H9 (cell line): ENCODE results near the gene KMT5B. TPM values are rescaled to one million over a fixed set of nuclear protein-coding genes. Genes with fewer than 3 reads are reported as not detected.

Source experiments
- DNase-seq: peaks from one replicate; pipeline ENCODE4 v3.0.0-alpha.2; 2017
- H2AFZ ChIP-seq: one replicate; pipeline ENCODE4 v1.6.1; 2013; ENCODE audit warnings: mild to moderate bottlenecking, low read length, control low read depth, moderate library complexity
- H2AK5ac ChIP-seq: 2 replicates; pipeline ENCODE4 v1.6.1; 2013; ENCODE audit warnings: low read length, control low read depth, mixed read lengths; ENCODE audit not compliant: insufficient read length
- H2BK120ac ChIP-seq: one replicate; pipeline ENCODE4 v1.6.1; 2013; ENCODE audit warnings: low read depth, mild to moderate bottlenecking, low read length, control low read depth, inconsistent platforms; ENCODE audit not compliant: poor library complexity, severe bottlenecking
- H2BK12ac ChIP-seq: 2 replicates; pipeline ENCODE4 v1.6.1; 2013; ENCODE audit warnings: low read length, control low read depth, mixed read lengths, low read depth; ENCODE audit not compliant: insufficient read length
- H2BK15ac ChIP-seq: 2 replicates; pipeline ENCODE4 v1.6.1; 2013; ENCODE audit warnings: low read depth, low read length, control low read depth
- H2BK20ac ChIP-seq: one replicate; pipeline ENCODE4 v1.6.1; 2013; ENCODE audit warnings: low read depth, mild to moderate bottlenecking, low read length, control low read depth, inconsistent platforms; ENCODE audit not compliant: poor library complexity, severe bottlenecking
- H2BK5ac ChIP-seq: 2 replicates; pipeline ENCODE4 v1.6.1; 2013; ENCODE audit warnings: low read length, control low read depth, mixed read lengths; ENCODE audit not compliant: insufficient read length
- H3K14ac ChIP-seq: 2 replicates; pipeline ENCODE4 v1.6.1; 2013; ENCODE audit warnings: low read length, control low read depth; ENCODE audit not compliant: insufficient read depth
- H3K18ac ChIP-seq: 2 replicates; pipeline ENCODE4 v1.6.1; 2013; ENCODE audit warnings: low read depth, mild to moderate bottlenecking, mixed read lengths, low read length, control low read depth; ENCODE audit not compliant: insufficient read length
- H3K23ac ChIP-seq: 2 replicates; pipeline ENCODE4 v1.6.1; 2013; ENCODE audit warnings: low read length, control low read depth, mixed read lengths, low read depth; ENCODE audit not compliant: insufficient read length
- H3K23me2 ChIP-seq: 2 replicates; pipeline ENCODE4 v1.6.1; 2013; ENCODE audit warnings: low read depth, mild to moderate bottlenecking, mixed read lengths, low read length, control low read depth; ENCODE audit not compliant: insufficient read length, poor library complexity, severe bottlenecking
- H3K27ac ChIP-seq: 2 replicates; pipeline ENCODE4 v1.5.1; 2013; ENCODE audit warnings: low read length, control low read depth, mixed read lengths, low read depth; ENCODE audit not compliant: insufficient read length
- H3K27me3 ChIP-seq: 2 replicates; pipeline ENCODE4 v1.6.1; 2013; ENCODE audit warnings: low read length, control low read depth, inconsistent platforms; ENCODE audit not compliant: insufficient read depth
- H3K4ac ChIP-seq: 2 replicates; pipeline ENCODE4 v1.6.1; 2013; ENCODE audit warnings: low read depth, mild to moderate bottlenecking, control low read depth, inconsistent platforms, low read length, moderate library complexity
- H3K4me1 ChIP-seq: 2 replicates; pipeline ENCODE4 v1.6.1; 2013; ENCODE audit warnings: low read length, control low read depth, inconsistent platforms; ENCODE audit not compliant: insufficient read depth
- H3K4me2 ChIP-seq: 2 replicates; pipeline ENCODE4 v1.6.1; 2013; ENCODE audit warnings: low read length, control low read depth, mixed read lengths; ENCODE audit not compliant: insufficient read length, insufficient read depth
- H3K56ac ChIP-seq: 2 replicates; pipeline ENCODE4 v1.6.1; 2013; ENCODE audit warnings: low read depth, mild to moderate bottlenecking, mixed read lengths, low read length, control low read depth; ENCODE audit not compliant: insufficient read length
- H3K79me1 ChIP-seq: 2 replicates; pipeline ENCODE4 v1.6.1; 2013; ENCODE audit warnings: low read depth, mild to moderate bottlenecking, moderate library complexity, low read length, control low read depth, inconsistent platforms; ENCODE audit not compliant: insufficient read depth, poor library complexity, severe bottlenecking
- H3K79me2 ChIP-seq: 2 replicates; pipeline ENCODE4 v1.6.1; 2013; ENCODE audit warnings: low read length, control low read depth, inconsistent platforms; ENCODE audit not compliant: insufficient read depth
- H3K9ac ChIP-seq: 2 replicates; pipeline ENCODE4 v1.6.1; 2013; ENCODE audit warnings: low read length, control low read depth, mixed read lengths; ENCODE audit not compliant: insufficient read length; ENCODE audit errors: extremely low read depth
- H3K9me3 ChIP-seq: one replicate; pipeline ENCODE4 v1.6.1; 2013; ENCODE audit warnings: low read depth, low read length, inconsistent platforms; ENCODE audit not compliant: control insufficient read depth
- H3T11ph ChIP-seq: one replicate; pipeline ENCODE4 v1.6.1; 2013; ENCODE audit warnings: mild to moderate bottlenecking, low read length, control low read depth, inconsistent platforms
- H4K20me1 ChIP-seq: one replicate; pipeline ENCODE4 v1.6.1; 2013; ENCODE audit not compliant: control insufficient read depth, insufficient read length, insufficient read depth
- H4K5ac ChIP-seq: 2 replicates; pipeline ENCODE4 v1.6.1; 2013; ENCODE audit warnings: low read depth, mild to moderate bottlenecking, mixed read lengths, low read length, control low read depth; ENCODE audit not compliant: insufficient read length
- H4K8ac ChIP-seq: replicated peaks from 2 replicates; pipeline ENCODE4 v1.6.1; 2013; ENCODE audit warnings: low read length, control low read depth, mixed read lengths, low read depth; ENCODE audit not compliant: insufficient read length
- H4K91ac ChIP-seq: 2 replicates; pipeline ENCODE4 v1.6.1; 2013; ENCODE audit warnings: low read depth, mild to moderate bottlenecking, moderate library complexity, mixed read lengths, low read length, control low read depth; ENCODE audit not compliant: insufficient read length
- H3K27ac Mint-ChIP-seq, 3 experiments: 2 replicates in 2 of 3; 3 replicates in 1 of 3; pipeline ENCODE4 v1.8.0; 2020 to 2021; ENCODE audit warnings: mixed read lengths in 3 of 3, mild to moderate bottlenecking in 1 of 3, moderate library complexity in 1 of 3
- H3K27me3 Mint-ChIP-seq: 2 replicates; pipeline ENCODE4 v1.8.0; 2021; ENCODE audit warnings: low read depth, mild to moderate bottlenecking, moderate library complexity, mixed read lengths
- H3K36me3 Mint-ChIP-seq, 3 experiments: 2 replicates in 2 of 3; 3 replicates in 1 of 3; pipeline ENCODE4 v1.8.0; 2020 to 2021; ENCODE audit warnings: low read depth in 3 of 3, mixed read lengths in 3 of 3; ENCODE audit not compliant: insufficient read depth in 1 of 3
- H3K4me1 Mint-ChIP-seq, 2 experiments: 2 replicates each; pipeline ENCODE4 v1.8.0; 2020; ENCODE audit warnings: mixed read lengths in 2 of 2
- H3K4me3 Mint-ChIP-seq, 2 experiments: 2 replicates in 1 of 2; 3 replicates in 1 of 2; pipeline ENCODE4 v1.8.0; 2020 to 2021; ENCODE audit warnings: mild to moderate bottlenecking in 2 of 2, mixed read lengths in 2 of 2, moderate library complexity in 1 of 2
- H3K9me3 Mint-ChIP-seq, 2 experiments: 2 replicates in 1 of 2; 3 replicates in 1 of 2; pipeline ENCODE4 v1.8.0; 2020; ENCODE audit warnings: mild to moderate bottlenecking in 2 of 2, mixed read lengths in 2 of 2, moderate library complexity in 1 of 2
- WGBS: extraction: QIAGEN DNeasy Blood & Tissue Kit; methylation state at CpG from one replicate; pipeline ENCODE4 v1.1.7; 2013; ENCODE audit warnings: missing lambda C conversion rate, low lambda C conversion rate, mixed read lengths; ENCODE audit not compliant: insufficient read length; ENCODE audit errors: extremely low coverage; 5-methylcytosine and 5-hydroxymethylcytosine counted together
- total RNA-seq: library from RNA; stranded (reverse); gene quantifications from 2 replicates; pipeline ENCODE4 v1.2.1, GENCODE V29; 2021
- TF ChIP-seq, protein P1 (sequence below): fragments of 200-600 bp; sonication (generic); conservative IDR thresholded peaks from 3 replicates; pipeline ENCODE4 v1.8.0; 2021; ENCODE audit warnings: antibody characterized with exemption, mild to moderate bottlenecking

KMT5B gene
- total RNA-seq, 1 experiment from 2014 or later: 61.6 TPM

DNA sequence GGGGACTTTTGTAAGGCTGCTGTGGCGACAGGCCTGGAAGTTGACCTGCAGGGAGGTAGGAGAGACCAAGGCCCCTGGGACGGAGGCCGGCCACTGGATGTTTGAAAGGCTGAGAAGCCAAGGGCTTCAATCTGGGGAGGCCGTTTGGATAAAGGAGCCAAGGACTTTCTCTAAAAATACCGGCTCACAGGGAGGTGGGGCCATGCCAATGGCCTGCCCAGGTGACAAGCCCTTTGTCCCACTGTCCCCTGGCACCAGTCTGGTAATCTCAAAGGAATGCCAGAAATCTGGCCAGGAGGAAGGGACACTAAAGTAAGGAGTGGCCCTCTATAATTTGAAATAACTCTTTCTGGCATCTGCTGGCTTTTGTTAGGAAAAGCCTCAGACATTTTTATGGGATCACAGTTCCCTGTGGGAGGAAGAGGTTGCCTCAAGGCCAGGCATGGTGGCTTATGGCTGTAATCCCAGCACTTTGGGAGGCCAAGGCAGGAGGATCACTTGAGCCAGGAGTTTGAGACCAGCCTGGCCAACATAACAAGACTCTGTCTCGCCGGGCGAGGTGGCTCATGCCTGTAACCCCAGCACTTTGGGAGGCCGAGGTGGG, 90.1 kb downstream of the KMT5B start:
- H3K4me1 Mint-ChIP-seq: peaks cover 61 to 77% of the 10 kb centered on the region in 2 experiments
- Histone ChIP-seq H3K23me2 (peaks cover 18% of the 10 kb centered on the region), H3K18ac (no peak overlapping the region)

More for the DNA sequence above, 90.1 kb downstream of the KMT5B start:
- H3K79me2 ChIP-seq: peaks cover 24% of the 10 kb centered on the region; the same call in 1 of the 2 replicates
- peak; percentile 54 for DNase-seq
- no peak overlapping the region for H4K91ac ChIP-seq
- no peak overlapping the region for H4K5ac ChIP-seq
- no peak overlapping the region for H3K56ac ChIP-seq
- Mint-ChIP-seq H3K9me3 (no peaks in the 10 kb centered on the region), H3K36me3 (peaks cover 2 to 14% (median 14%) of the 10 kb centered on the region in 3 experiments; a peak in 5 of 7 replicates), H3K4me3 (peak overlapping the region; percentile 20 to 61; a peak in 4 of 5 replicates), H3K27me3 (no peaks in the 10 kb centered on the region), H3K27ac (peak overlapping the region; percentile 94 to 95 (median 95); a peak in 4 of 7 replicates)
- no peaks in the 10 kb centered on the region for H3K27me3 ChIP-seq
- H2AFZ ChIP-seq: no peak overlapping the region
- peaks cover 9% of the 10 kb centered on the region; the same call in 1 of the 2 replicates for H3K4me1 ChIP-seq
- no peak overlapping the region for H3K4me2 ChIP-seq
- no peak overlapping the region for H2BK5ac ChIP-seq
- TF ChIP-seq, protein P1, sequence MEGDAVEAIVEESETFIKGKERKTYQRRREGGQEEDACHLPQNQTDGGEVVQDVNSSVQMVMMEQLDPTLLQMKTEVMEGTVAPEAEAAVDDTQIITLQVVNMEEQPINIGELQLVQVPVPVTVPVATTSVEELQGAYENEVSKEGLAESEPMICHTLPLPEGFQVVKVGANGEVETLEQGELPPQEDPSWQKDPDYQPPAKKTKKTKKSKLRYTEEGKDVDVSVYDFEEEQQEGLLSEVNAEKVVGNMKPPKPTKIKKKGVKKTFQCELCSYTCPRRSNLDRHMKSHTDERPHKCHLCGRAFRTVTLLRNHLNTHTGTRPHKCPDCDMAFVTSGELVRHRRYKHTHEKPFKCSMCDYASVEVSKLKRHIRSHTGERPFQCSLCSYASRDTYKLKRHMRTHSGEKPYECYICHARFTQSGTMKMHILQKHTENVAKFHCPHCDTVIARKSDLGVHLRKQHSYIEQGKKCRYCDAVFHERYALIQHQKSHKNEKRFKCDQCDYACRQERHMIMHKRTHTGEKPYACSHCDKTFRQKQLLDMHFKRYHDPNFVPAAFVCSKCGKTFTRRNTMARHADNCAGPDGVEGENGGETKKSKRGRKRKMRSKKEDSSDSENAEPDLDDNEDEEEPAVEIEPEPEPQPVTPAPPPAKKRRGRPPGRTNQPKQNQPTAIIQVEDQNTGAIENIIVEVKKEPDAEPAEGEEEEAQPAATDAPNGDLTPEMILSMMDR: no peak
- H3K23ac ChIP-seq: no peak overlapping the region
- H3K79me1 ChIP-seq: no peaks in the 10 kb centered on the region
- no peak overlapping the region for H3K14ac ChIP-seq
- no peak overlapping the region for H4K8ac ChIP-seq
- H3T11ph ChIP-seq: no peak overlapping the region
- H2BK20ac ChIP-seq: no peak overlapping the region
- no peak overlapping the region for H2BK120ac ChIP-seq
- H3K9me3 ChIP-seq: no peaks in the 10 kb centered on the region
- WGBS: no CpG with 5 or more reads among the region's 9 CpGs
- H3K27ac ChIP-seq: no peak overlapping the region
- no peak overlapping the region for H2BK12ac ChIP-seq
- no peak overlapping the region; the same call in 1 of the 2 replicates for H3K4ac ChIP-seq
- H4K20me1 ChIP-seq: no peaks in the 10 kb centered on the region
- no peak overlapping the region for H2AK5ac ChIP-seq
- no peak overlapping the region for H3K9ac ChIP-seq
- no peak overlapping the region for H2BK15ac ChIP-seq
